GM12801 (cell line): Measurements from ENCODE around the gene MEGF8.

Experiments used
- TF ChIP-seq, protein P1 (sequence below): IDR thresholded peaks from one replicate; pipeline ENCODE4 v1.5.1; 2011; ENCODE audit warnings: control low read depth; ENCODE audit not compliant: insufficient read length; ENCODE audit errors: extremely low read depth

Gene MEGF8

DNA sequence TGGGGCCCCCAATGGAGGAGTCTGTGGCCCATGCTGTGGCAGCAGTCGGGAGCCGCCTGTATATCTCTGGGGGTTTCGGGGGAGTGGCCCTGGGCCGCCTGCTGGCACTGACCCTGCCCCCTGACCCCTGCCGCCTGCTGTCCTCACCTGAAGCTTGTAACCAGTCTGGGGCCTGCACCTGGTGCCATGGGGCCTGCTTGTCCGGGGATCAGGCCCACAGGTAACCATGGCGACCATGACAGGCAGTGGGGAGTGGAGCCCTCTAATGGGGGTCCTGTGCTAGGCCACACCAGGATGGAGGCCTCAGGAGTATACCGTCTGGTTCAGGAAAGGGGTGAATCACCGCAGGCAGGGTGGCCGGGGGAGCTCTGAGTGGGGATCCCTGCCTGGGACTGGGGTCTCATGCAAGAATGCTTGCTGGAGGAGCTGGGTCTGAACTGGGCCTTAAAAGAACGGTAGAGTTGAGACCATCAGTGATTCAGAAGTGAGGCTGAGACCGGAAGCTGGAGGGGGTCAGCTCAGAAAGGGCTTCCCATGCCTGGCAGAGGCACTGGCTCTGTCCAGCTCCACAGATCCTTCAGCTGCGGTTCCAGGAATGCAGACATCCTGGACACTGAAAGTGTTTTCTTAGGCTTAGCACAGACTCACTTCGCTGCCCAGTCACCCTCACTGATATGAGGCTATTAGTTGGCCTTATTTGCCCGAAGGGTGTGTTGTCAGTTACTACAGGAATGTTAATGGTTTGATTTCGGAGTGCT, 35.5 kb downstream of the MEGF8 start:
- TF ChIP-seq, protein P1, sequence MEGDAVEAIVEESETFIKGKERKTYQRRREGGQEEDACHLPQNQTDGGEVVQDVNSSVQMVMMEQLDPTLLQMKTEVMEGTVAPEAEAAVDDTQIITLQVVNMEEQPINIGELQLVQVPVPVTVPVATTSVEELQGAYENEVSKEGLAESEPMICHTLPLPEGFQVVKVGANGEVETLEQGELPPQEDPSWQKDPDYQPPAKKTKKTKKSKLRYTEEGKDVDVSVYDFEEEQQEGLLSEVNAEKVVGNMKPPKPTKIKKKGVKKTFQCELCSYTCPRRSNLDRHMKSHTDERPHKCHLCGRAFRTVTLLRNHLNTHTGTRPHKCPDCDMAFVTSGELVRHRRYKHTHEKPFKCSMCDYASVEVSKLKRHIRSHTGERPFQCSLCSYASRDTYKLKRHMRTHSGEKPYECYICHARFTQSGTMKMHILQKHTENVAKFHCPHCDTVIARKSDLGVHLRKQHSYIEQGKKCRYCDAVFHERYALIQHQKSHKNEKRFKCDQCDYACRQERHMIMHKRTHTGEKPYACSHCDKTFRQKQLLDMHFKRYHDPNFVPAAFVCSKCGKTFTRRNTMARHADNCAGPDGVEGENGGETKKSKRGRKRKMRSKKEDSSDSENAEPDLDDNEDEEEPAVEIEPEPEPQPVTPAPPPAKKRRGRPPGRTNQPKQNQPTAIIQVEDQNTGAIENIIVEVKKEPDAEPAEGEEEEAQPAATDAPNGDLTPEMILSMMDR: no peak

DNA sequence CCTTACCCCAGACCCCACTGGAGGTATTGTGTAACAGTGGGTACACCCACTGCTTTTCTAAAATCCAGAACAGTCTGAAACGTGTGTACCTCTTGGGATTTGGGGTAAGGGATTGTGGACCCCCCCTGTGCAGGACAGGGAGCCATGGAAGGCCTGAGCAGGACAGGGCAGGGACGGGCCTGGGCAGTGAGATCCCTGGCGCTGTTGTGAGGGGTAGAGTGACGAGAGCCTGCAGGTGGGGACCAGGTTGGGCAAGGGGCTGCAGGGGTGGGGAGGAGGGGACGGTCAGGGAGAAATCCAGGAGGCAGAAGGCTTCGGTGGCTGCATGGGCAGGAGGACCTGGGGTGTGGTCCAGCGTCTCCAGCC, 36.1 kb downstream of the MEGF8 start:
- TF ChIP-seq, protein P1: no peak

DNA sequence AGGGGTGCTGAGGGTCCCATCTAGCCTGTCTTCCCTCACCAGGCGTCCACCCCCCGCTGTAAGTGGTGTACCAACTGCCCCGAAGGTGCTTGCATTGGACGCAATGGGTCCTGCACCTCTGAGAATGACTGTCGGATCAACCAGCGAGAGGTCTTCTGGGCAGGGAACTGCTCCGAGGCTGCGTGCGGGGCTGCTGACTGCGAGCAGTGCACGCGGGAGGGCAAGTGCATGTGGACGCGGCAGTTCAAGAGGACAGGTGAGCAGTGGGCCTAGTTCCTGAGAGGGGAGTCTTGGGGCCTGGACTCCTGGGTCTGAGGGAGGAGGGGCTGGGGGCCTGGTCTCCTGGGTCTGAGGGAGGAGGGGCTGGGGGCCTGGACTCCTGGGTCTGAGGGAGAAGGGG, 36.9 kb downstream of the MEGF8 start:
- TF ChIP-seq, protein P1: no peak

DNA sequence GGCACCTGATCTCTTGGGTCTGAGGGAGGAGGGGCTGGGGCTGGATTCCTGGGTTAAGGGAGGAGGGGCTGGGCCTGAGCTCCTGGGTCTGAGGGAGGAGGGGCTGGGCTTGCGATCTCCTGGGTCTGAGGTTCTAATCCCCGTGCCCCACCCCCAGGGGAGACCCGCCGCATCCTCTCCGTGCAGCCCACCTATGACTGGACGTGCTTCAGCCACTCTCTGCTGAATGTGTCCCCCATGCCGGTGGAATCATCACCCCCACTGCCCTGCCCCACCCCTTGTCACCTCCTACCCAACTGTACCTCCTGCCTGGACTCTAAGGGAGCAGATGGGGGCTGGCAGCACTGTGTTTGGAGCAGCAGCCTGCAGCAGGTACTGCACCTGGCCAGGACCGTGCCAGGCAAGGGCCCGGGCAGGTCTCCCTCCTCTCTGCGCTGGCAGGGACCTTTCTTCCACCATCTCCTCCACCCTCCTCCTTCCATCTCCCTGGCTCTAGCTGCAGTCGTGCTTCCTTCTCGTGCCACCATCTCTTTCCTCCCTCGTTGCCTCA, 37.5 kb downstream of the MEGF8 start:
- TF ChIP-seq, protein P1: no peak

DNA sequence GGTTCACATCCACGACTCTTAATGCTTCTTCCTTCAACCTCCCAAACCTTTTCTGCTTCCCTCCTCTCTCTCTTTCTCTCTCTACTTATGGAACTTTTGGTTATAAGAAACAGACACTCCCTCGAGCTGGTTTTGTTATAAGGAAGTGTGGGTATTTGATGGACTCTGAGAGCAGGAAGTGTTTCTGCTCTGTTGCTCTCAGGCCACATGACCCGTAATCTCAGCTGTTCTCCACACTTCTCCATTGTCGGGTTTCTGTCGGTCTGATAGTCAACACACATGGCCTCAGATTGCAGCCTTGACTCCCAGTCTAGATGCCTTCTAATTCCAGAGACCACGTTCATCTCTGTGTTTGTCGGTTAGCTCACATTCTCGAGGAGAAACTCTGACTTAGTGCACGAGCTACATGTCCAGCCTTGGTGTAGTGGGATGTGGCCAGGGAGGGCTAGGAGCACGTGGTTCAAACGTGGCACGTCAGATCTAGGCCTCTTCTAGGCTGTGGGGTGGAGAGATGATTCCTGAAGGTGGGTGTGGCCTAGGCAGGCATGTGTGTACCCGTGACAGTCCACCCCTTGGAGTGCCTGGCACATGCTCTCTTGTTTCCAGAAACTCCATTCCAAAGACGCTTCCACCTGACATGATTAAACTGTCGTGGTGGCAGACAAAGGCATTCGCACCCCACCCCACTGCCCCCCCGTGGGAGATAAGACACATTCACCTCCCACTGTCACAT, 38.3 kb downstream of the MEGF8 start:
- TF ChIP-seq, protein P1: no peak

DNA sequence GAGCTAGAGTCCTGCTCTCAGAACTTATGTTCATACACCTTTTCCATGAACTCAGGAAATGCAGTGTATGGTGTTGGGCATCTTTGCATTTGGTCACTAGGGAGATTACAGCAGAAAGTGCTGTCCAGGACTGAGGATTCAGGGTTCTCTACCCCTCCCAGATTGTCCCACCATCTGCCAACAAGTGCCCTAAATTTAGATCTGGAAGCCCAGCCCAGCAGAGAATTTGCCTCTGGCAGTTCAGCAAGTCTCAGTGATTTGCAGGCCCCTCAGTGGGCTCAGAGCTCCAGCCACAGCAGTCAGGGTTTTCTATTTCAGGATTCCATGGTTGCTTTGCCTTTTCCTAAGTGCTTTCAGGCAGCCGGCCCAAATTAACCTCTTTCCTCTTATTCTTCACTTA, 41.2 kb downstream of the MEGF8 start:
- TF ChIP-seq, protein P1: no peak

DNA sequence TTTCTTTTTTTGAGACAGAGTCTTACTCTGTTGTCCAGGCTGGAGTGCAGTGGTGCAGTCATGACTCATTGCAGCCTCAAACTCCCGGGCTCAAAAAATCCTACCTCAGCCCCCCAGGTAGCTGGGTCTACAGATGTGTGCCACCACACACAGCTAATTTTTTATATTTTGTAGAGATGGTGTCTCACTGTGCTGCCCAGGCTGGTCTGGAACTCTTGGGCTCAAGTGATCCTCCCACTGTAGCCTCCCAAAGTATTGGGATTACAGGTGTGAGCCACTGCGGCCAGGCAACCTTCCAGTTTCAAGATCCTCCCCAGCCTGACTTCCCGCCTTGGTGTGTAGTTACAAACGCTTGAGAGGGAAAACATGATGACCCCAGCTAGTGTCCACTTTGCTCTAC, 42.5 kb downstream of the MEGF8 start:
- TF ChIP-seq, protein P1: no peak
